ENCODE data around the gene NAT16.
"Not testable (repeated sequence)": the region's sequence is repeated elsewhere in the genome, so short reads cannot be mapped to it uniquely, and the experiment has no call there.

Gene NAT16

DNA sequence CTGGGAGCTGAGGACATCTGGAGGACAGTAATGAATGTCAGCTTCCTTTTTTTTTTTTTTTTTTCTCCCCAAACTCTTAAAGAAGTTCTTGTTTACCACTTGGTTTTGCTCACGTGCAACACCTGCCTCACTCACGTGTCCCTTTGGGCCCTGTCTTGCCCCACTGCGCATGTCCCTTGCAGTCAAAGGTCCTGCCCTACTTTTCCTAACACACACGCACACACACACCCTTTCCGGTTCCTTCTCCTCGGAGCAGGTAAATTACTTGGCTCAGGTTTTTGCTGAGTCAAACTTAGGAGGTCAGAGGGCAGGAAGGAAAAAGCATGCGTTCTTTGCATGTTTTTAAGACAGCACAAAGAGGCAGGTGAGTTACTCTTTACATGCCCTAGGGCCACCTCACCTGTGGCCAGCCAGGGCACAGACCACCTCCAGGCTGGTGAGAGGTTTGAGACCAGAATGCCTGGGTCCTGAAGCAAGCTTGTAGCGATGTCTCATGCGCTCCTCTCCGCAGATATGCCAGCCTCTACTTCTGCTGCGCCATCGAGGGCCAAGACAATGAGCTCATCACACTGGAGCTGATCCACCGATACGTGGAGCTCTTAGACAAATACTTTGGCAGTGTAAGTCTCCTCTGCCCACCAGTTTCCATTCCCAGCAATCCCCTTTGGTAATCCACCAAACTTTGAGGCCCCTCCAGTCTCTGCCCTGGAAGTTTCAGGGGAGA is 23.1 kb downstream of the NAT16 start:
- DNase-seq, result no peak

DNA sequence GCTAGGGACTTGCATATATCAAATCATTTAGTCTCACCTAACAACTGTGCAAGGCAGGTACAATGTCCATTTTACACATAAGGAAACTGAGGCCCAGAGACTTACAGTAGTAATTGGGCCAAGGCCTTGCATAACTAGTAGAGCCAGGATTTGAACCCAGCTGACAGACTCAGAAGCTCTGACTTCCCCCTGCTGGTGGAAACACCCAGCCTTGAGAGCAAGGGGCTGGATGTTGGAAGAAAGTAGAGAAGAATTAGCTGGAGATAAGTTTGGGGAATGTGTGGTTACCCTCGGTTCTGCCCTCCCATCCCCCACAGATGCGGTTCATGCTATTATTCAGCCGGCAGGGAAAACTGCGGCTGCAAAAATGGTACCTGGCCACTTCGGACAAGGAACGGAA is 23.8 kb downstream of the NAT16 start:
- DNase-seq, result no peak

DNA sequence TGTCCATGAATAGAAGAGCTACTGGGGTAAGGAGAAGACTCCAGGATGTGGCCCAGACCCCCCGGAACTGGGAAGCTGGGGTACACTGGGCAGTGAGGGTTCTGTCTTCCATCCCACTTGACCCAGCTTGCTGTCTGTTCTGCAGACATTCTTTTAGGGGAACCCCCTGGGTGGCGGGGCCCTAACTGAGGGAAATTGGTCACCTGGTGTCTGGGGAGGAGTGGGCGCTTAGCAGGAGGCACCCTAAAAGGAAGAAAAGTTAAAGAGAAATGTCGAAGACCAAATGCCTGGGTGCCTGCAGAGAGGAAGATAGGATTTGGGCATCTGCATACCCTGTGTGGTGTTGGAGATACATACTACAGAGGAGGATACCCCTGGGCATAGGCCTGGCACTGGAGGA is 24.8 kb downstream of the NAT16 start:
- no peak for DNase-seq

DNA sequence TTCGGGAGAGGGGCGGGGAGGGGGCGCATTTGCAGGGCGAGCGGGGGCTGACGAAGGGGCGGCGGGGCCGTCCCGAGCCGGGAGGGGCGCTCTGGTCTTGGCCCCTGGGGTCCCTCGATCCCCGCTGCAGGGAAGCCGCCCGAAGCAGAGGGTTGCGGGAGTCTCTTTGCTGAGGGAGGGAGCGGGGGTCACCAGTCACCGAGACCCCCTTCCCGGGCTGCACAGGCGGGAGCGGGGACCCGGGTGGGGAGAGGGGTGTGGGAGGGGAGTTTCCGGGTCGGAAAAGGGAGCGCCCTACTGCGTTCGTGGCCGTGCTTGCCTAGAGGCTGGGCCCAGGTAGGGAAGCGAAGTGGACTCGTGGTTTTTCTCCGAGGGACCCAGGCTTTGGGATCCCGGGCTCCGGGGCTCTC is 25.4 kb downstream of the NAT16 start:
- no peak for DNase-seq

DNA sequence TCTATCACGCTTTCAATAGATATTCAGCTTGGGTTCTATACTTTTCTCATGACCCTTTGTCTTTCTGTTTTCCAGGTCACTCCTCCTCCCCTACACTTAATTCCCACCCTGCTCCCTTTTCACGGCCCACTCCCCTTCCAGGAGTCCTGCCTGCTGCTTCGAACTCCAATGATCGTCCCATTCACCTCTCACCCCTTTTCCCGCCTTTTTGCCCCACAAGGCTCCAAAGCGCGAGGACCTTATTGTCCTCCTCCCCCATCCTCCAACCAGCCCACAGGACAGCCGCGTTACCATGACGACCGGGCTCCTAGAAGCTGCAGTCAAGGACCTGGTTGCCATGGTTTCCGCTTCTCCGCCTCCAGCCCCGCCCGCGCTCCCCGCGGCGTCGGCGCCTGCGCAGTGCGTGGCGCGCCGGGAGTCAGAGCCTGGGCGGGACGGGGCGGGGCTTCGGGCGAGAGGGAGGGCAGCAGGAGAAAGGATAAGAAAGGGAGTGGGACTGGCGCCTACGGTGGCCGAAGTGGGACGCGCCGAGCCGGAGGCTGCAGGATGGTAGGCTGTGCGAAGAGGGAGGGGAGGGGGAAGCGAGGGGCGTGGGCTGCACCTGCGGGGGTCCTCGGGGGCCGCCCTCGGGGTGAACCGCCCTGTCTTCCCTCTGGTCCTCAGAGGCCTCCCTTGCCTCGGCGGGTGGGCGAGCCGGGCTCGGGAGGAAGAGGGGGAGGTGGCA is 26.0 kb downstream of the NAT16 start, which contains the start of gene AP1S1:
Gene AP1S1 (plus strand): TSS at position 508 of the 724 bp plus-strand sequence. CDS start 39 bp downstream, at position 547.
- DNase-seq, result peak; percentile 86 to 97 (median 94)

DNA sequence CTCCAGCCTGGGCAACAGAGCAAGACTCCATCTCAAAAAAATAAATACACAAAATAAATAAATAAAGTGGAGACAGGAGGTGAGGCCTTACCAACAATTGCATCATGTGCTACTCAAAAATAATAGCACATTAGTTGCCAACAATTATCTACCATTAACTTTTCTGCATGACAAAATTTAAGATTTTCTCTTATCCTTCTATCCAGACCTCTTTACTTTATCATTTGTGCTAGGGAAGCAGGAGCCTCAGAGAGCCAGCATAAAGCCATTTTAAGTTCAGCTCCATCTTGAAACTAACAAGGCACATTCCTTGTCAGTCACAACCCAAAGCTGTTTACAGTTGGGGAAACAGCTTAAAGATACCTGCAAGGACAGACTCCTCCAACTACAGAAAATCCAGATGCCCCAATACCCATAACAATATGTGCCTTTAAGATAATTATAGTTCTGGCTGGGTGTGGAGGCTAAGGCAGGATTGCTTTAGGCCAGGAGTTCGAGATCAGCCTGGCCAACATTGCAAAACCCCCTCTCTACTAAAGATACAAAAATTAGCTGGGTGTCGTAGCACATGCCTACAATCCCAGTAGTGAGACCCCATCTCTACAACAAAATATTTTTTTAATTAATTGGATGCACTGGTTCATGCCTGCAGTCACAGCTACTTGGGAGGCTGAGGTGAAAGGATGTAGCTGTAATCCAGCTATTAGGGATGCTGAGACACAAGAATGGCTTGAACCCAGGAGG is 28.0 kb downstream of the NAT16 start:
- no peak for DNase-seq

DNA sequence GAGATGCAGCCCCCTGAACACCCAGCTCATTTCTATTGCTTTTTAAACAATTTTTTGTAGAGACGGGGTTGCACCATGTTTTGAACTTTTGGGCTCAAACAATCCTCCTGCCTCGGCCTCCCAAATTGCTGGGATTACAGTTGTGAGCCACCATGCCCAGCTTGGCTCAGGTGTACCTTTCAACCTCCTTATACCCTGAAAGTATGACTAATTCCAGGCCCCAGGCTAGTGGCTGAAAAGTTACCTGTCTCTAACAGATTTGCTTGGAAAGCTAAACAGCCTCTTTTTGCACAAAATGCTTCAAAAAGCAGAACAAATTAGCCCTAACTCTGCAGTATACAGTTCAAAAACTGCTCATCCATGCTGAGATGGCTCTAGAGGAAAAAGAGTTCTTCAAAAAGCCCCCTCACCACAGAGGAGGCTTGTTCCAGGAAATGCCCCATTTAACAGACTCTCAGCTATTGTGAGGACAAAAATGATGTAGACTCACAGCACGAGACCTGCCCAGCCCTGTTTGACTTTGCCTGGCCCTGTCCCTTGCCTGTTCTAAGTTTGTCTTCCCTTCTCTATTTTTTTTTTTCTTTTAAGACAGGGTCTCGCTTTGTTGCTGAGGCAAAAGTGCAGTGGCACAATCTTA is 39.2 kb downstream of the NAT16 start:
- peak in 1 of 3 donors; percentile 38 for DNase-seq

DNA sequence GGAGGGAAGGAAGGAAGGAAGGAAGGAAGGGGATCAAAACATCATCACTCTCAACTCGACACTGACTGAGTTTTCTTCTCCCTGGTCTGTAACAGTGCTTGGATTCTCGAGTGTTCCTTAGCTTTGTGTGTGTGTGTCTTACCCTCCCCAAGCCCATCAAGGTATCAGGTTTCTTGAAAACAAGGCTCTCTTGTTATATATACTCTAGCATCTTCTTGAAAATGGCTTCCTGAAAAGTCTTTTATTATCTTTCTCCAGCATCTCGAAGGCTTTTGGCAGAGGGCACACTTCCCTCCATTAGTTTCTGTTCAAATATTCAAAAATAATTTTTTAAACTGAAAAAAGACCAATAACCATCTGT is 39.8 kb downstream of the NAT16 start:
- no peak for DNase-seq

DNA sequence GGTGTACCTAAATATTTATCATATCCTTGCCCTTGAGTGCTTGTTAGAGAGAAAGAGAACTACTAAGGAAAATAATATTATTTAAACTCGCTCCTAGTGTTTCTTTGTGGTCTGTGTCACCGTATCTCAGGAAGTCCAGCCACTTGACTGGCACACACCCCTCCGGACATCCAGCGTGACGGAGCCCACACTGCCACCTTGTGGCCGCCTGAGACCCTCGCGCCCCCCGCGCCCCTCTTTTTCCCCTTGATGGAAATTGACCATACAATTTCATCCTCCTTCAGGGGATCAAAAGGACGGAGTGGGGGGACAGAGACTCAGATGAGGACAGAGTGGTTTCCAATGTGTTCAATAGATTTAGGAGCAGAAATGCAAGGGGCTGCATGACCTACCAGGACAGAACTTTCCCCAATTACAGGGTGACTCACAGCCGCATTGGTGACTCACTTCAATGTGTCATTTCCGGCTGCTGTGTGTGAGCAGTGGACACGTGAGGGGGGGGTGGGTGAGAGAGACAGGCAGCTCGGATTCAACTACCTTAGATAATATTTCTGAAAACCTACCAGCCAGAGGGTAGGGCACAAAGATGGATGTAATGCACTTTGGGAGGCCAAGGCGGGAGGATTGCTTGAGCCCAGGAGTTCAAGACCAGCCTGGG is 41.8 kb downstream of the NAT16 start:
- peak; percentile 94 to 97 (median 96) for DNase-seq

DNA sequence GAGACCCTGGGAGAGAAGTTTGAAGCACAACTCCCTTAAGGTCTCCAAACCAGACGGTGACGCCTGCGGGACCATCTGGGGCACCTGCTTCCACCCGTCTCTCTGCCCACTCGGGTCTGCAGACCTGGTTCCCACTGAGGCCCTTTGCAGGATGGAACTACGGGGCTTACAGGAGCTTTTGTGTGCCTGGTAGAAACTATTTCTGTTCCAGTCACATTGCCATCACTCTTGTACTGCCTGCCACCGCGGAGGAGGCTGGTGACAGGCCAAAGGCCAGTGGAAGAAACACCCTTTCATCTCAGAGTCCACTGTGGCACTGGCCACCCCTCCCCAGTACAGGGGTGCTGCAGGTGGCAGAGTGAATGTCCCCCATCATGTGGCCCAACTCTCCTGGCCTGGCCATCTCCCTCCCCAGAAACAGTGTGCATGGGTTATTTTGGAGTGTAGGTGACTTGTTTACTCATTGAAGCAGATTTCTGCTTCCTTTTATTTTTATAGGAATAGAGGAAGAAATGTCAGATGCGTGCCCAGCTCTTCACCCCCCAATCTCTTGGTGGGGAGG is 42.4 kb downstream of the NAT16 start:
- DNase-seq, result peak in 1 of 3 donors; percentile 19

DNA sequence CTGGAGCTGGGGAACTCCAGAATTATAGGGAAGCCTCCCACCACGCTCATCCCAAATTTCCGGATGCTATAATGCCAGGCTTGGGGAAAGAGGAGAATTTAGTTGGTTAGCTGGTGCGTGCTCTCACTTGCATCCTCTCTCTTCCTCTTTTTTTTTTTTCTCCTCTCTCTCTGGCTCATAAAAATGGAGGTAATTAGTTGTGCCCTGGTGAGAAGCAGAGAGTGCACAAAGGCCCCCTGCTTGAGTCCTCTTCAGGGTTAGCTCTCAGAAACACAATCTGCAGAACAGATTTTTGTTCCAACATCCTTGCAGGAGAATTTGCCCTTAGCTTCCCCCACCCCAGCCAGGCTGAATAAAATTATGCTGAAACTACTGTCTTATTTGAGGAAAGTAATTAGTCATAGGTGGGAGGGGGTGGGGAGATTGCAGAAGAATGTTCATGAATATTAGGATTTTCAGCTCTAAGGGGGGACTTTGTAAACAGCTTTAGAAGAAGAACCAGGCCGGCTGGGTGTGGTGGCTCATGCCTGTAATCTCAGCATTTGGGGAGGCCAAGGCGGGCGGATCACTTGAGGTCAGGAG is 45.6 kb downstream of the NAT16 start:
- peak; percentile 75 to 84 (median 79) for DNase-seq

DNA sequence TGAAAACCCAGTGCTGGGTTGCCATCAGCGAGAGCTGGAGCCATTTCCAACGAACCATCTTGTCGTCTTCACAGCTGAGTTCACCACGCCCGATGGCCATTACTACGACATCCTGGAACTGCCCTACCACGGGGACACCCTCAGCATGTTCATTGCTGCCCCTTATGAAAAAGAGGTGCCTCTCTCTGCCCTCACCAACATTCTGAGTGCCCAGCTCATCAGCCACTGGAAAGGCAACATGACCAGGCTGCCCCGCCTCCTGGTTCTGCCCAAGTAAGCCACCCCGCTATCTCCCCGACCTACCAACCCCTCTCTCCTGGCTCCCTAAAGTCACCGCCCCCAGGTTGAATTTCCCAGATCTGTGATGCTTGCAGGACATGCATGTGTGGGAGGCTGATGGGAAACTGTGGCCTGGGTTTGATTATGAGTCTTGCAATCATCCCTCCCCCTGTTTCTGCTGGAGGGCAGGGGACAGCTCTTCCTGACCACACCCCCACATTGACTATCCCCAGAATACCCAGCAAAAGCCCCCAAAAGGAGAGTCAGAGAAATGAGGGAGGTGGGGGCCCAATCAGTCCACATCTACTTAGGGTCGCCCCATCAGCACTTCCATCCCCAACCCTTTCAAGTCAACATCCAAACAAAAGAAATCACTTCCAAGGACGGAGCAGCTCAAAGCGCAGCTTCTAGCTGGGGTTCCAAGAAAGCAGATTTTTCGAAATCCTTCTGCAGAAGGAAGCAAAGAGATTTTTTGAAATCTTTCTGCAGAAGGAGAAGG is 46.3 kb downstream of the NAT16 start:
- peak; percentile 79 to 88 (median 84) for DNase-seq

DNA sequence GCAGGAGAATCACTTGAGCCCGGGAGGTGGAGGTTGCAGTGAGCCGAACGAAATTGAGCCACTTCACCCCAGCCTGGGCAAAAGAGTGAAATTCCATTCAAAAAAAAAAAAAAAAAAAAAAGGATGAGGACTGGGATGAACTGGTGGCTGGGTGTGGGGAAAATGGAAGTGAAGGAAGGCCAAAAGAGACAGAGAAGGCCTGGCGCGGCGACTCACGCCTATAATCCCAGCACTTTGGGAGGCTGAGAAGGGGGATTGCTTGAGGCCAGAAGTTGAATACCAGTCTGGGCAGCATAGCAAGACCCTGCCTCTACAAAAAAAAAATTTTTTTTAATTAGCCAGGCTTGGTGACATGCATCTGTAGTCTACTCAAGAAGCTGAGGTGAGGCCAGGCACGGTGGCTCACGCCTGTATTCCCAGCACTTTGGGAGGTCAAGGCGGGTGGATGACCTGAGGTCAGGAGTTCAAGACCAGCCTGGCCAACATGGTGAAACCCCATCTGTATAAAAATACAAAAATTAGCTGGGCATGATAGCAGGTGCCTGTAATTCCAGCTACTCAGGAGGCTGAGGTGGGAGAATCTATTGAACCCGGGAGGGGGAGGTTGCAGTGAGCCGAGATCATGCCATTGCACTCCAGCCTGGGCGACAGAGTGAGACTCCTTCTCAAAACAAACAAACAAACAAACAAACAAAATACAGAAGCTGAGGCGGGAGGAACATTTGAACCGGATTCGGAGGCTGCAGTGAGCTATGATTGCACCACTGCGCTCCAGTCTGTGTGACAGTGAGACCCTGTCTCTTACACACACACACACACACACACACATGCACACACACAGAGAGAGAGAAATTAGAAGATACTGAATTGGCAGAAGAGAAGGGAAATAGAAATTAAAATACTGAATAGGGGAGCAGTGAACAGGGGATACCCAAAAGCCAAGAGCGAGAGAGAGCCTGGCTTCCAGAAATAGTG is 47.2 kb downstream of the NAT16 start:
- not testable (repeated sequence) for DNase-seq

DNA sequence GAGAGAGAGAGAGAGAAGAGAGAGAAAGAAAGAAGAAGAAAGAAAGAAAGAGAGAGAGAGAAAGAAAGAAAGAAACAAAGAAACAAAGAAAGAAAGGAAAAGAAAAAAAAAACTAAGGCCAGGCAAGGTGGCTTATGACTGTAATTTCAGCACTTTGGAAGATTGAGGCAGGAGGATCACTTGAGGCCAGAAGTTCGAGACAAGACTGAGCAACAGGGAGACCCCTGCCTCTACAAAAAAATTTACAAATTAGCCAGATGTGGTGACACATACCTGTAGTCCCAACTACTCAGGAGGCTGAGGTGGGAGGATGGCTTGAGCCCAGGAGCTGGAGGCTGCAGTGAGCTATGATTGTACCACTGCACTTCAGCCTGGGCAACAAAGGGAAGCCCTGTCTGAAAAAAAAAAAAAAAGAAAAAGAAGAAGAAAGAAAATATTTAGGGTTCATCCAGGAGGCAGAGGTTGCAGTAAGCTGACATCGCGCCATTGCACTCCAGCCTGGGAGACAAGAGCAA is 50.4 kb downstream of the NAT16 start:
- DNase-seq, result no peak

DNA sequence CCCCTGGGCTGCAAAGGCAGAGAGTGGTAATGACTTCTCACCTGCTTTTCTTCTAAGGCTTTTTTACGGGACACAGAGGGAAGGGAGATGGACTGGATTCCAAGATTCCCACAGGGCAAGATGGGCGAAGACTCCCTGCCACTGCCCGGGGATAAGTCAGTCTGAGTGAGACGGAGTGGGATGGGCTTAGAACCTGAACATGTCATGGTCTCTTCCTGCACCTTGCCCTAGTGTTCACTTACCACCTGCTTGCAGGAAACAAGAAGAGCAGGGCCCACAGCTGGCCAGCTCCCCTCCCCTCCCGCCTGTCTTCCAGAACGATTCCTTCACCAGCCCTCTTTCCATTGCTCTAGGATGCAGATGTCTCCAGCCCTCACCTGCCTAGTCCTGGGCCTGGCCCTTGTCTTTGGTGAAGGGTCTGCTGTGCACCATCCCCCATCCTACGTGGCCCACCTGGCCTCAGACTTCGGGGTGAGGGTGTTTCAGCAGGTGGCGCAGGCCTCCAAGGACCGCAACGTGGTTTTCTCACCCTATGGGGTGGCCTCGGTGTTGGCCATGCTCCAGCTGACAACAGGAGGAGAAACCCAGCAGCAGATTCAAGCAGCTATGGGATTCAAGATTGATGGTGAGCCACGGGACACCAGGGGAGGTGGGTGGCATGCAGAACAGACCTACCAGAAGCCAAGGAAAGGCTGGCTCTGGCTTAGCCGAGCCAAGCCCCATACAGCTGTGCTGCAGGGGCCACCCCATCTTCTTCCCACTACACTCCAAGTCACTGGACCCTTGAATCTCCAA is 51.9 kb downstream of the NAT16 start:
- no peak for DNase-seq

DNA sequence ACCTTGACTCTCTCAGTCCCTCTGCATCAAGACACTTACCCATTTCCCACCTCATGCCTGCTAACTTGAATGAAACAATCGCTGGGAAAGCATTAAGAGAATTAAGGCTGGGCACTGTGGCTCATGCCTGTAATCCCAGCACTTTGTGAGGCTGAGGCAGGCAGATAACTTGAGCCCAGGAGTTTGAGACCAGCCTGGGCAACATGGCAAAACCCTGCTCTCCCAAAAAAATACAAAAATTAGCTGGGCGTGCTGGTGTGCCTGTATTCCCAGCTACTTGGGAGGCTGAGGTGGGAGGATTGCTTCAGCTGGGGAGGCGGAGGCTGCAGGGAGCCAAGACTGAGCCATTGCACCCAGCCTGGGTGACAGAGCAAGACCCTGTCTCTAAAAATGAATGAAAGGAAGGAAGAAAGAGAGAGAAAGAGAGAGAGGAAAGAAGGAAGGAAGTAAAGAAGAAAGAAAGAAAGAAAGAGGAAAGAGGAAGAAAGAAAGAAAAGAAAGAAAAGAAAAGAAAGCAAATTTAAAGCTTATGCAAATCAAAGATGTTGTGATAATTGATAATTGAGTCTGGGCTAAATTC is 52.5 kb downstream of the NAT16 start:
- no peak for DNase-seq

DNA sequence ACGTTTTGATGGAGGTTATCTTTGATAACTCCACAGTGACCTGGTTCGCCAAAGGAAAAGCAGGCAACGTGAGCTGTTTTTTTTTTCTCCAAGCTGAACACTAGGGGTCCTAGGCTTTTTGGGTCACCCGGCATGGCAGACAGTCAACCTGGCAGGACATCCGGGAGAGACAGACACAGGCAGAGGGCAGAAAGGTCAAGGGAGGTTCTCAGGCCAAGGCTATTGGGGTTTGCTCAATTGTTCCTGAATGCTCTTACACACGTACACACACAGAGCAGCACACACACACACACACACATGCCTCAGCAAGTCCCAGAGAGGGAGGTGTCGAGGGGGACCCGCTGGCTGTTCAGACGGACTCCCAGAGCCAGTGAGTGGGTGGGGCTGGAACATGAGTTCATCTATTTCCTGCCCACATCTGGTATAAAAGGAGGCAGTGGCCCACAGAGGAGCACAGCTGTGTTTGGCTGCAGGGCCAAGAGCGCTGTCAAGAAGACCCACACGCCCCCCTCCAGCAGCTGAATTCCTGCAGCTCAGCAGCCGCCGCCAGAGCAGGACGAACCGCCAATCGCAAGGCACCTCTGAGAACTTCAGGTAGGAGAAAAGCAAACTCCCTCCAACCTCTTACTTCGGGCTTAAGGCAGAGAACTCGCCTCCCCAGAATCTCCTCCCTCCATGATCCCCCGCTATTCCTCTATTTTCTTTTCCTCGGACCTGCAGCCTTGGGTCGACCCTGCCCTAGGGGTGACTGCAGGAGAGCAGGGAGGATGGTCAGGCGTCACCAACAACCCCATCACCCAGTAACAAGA is 53.2 kb downstream of the NAT16 start, which contains the start of gene SERPINE1:
Gene SERPINE1 (plus strand): TSS at position 454 of the 809 bp plus-strand sequence. CDS start 1,290 bp downstream, outside the sequence.
- DNase-seq, result peak; percentile 95 to 96 (median 95)

Data from suppressor macrophage treated with lipopolysaccharide for 1 hour (primary cell).